Measurements from ENCODE around the gene ZNF57. TPM values are rescaled to one million over a fixed set of nuclear protein-coding genes. Genes with fewer than 3 reads are reported as not detected.

The ZNF57 gene
- total RNA-seq, 1 donor from 2014 or later: 3.2 TPM

GRCh38 chr19:2905918-2906519 lies 5.3 kb downstream of the ZNF57 start:
- no peak for DNase-seq
- H3K27me3 ChIP-seq (ENCODE audit: low read depth): no peaks in the 10 kb centered on the region

DNA sequence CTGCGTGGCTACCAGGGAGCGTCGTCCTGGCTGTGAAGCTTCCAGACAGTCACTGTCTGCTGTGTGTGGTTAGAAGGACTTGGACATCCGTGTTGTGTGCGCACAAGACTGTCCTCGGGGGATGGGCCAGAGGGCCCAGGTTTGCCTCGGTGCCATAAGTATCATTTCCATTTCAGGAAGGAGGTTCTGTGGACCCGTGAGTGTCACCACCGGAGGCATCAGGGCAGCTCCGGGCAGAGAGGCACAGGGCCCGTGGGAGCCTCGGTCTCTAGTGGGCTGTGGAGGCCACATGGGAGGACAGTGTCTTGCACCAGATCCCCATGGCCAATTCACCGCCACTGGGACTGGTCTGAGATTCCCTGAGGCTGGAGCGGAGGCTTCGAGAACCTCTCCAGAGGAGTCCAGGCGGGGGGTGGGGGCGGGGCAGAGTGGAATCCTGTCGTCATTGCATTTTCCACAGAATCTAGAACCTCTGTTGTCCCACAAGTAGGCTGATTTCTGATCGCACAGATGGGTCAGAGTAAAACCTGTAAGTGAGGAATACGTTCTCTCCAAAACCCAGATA lies 6.0 kb downstream of the ZNF57 start:
- intact Hi-C loops (cut with micrococcal nuclease): no loop called here
- Histone ChIP-seq H3K27me3 (ENCODE audit: low read depth) (no peaks in the 10 kb centered on the region), H3K36me3 (no peaks in the 10 kb centered on the region), H3K27ac (replicated peaks) (no peak overlapping the region), H3K4me3 (no peak overlapping the region), H3K9me3 (replicated peaks) (no peaks in the 10 kb centered on the region), H3K4me1 (peaks cover 8% of the 10 kb centered on the region)
- TF ChIP-seq CTCF (IDR thresholded peaks at IDR 0.05; ENCODE audit: borderline replicate concordance): no peak
- no peak for DNase-seq

More at GRCh38 chr19:2905918-2906519, 5.3 kb downstream of the ZNF57 start:
- Histone ChIP-seq H3K36me3 (no peaks in the 10 kb centered on the region), H3K4me1 (peaks cover 14% of the 10 kb centered on the region), H3K4me3 (no peak overlapping the region), H3K27ac (replicated peaks) (no peak overlapping the region), H3K9me3 (replicated peaks) (no peaks in the 10 kb centered on the region)
- no peak for TF ChIP-seq CTCF (IDR thresholded peaks at IDR 0.05; ENCODE audit: borderline replicate concordance)
- intact Hi-C loops (cut with micrococcal nuclease): no loop called here

GRCh38 chr19:2912306-2912705 lies 11.6 kb downstream of the ZNF57 start:
- no peak overlapping the region for H3K4me3 ChIP-seq
- intact Hi-C loops (cut with micrococcal nuclease): no loop called here
- no peak for DNase-seq
- no peaks in the 10 kb centered on the region for H3K4me1 ChIP-seq
- no peak overlapping the region for H3K27ac ChIP-seq (replicated peaks)
- no peaks in the 10 kb centered on the region for H3K27me3 ChIP-seq (ENCODE audit: low read depth)
- peaks cover 28% of the 10 kb centered on the region for H3K36me3 ChIP-seq
- H3K9me3 ChIP-seq (replicated peaks): peaks cover 11% of the 10 kb centered on the region
- no peak for TF ChIP-seq CTCF (IDR thresholded peaks at IDR 0.05; ENCODE audit: borderline replicate concordance)

DNA sequence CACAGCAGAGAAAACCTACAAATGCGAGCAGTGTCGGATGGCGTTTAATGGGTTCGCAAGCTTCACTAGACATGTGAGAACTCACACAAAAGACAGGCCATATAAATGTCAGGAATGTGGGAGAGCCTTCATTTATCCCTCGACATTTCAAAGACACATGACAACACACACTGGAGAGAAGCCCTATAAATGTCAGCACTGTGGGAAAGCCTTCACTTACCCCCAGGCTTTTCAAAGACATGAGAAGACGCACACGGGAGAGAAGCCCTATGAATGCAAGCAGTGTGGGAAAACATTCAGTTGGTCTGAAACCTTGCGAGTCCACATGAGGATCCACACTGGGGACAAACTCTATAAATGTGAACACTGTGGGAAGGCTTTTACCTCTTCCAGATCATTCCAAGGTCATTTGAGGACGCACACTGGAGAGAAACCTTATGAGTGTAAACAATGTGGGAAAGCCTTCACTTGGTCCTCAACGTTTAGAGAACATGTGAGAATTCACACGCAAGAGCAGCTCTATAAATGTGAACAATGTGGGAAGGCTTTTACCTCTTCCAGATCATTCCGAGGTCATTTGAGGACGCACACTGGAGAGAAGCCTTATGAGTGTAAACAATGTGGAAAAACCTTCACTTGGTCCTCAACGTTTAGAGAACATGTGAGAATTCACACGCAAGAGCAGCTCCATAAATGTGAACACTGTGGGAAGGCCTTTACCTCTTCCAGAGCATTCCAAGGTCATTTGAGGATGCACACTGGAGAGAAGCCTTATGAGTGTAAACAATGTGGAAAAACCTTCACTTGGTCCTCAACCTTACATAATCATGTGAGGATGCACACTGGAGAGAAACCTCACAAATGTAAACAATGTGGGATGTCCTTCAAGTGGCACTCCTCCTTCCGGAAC lies 16.8 kb downstream of the ZNF57 start:
- intact Hi-C loops (cut with micrococcal nuclease): no loop called here
- no peak for DNase-seq
- TF ChIP-seq CTCF (IDR thresholded peaks at IDR 0.05; ENCODE audit: borderline replicate concordance): no peak
- no peak overlapping the region for H3K4me3 ChIP-seq
- peaks cover 56% of the 10 kb centered on the region for H3K36me3 ChIP-seq
- no peak overlapping the region for H3K27ac ChIP-seq (replicated peaks)
- no peaks in the 10 kb centered on the region for H3K4me1 ChIP-seq
- no peaks in the 10 kb centered on the region for H3K27me3 ChIP-seq (ENCODE audit: low read depth)
- peaks cover 23% of the 10 kb centered on the region for H3K9me3 ChIP-seq (replicated peaks)

DNA sequence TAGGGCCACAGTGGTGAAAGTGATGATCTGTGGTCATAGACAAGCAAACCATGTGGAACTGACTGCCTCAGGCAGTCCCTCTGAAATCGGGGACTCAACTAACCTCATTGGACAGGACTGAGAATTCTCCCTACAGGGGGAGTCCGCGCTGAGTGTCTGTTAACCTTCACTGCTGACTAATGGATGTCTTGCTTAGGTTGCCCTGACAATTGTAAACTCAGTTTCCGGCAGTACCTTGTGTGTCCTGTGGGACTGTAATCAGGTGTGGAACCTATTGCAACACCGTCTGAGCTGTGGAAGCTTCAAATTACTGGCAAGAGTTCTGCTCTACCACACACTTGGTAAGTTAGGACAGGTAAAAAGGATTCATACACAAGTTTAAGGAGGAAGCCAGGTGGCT lies 22.3 kb downstream of the ZNF57 start:
- intact Hi-C loops (cut with micrococcal nuclease): no loop called here
- Histone ChIP-seq H3K4me1 (peaks cover 9% of the 10 kb centered on the region), H3K27ac (replicated peaks) (no peak overlapping the region), H3K4me3 (no peak overlapping the region), H3K36me3 (peaks cover 21% of the 10 kb centered on the region), H3K9me3 (replicated peaks) (peaks cover 5% of the 10 kb centered on the region), H3K27me3 (ENCODE audit: low read depth) (no peaks in the 10 kb centered on the region)
- TF ChIP-seq CTCF (IDR thresholded peaks at IDR 0.05; ENCODE audit: borderline replicate concordance): no peak
- no peak for DNase-seq
